AG10803 (cell line): ENCODE measurements around the gene SIRPG.

Source experiments
- DNase-seq: peaks from one replicate; pipeline ENCODE4 v3.0.0; 2010; ENCODE audit warnings: low read depth
- H3K4me3 ChIP-seq: 2 replicates; pipeline ENCODE4 v1.5.1; 2011; ENCODE audit warnings: mild to moderate bottlenecking, low read length, control low read depth
- CTCF ChIP-seq: conservative IDR thresholded peaks from 2 replicates; pipeline ENCODE4 v1.5.1; 2011; ENCODE audit warnings: mild to moderate bottlenecking, low read length, control low read depth, inconsistent platforms

Gene SIRPG

GRCh38 chr20:1671891-1672669 is 14.5 kb upstream of the SIRPG start:
- no peak for TF ChIP-seq CTCF
- DNase-seq = no peak
- H3K4me3 ChIP-seq = no peak overlapping the region

DNA sequence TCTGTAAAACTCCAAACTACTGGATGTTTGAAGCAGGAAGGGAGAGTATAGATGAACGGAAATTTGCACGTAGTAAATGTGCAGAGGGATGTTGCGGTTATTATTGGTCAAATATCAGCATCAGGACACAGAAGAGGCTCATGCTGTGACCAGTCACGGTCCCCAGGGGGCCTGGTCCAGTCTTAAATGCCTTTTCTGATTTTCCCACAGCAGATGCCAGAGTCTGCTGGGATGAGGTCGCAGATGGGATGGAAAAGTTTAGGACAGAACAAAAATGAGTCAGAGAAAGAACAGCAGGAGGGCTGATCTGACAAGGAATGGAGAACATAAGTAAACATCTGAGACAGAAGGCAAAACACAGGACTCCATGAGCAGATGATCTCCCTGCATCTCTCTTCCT is 11.7 kb upstream of the SIRPG start:
- TF ChIP-seq CTCF = no peak
- no peak overlapping the region for H3K4me3 ChIP-seq
- peak; percentile 16 for DNase-seq

DNA sequence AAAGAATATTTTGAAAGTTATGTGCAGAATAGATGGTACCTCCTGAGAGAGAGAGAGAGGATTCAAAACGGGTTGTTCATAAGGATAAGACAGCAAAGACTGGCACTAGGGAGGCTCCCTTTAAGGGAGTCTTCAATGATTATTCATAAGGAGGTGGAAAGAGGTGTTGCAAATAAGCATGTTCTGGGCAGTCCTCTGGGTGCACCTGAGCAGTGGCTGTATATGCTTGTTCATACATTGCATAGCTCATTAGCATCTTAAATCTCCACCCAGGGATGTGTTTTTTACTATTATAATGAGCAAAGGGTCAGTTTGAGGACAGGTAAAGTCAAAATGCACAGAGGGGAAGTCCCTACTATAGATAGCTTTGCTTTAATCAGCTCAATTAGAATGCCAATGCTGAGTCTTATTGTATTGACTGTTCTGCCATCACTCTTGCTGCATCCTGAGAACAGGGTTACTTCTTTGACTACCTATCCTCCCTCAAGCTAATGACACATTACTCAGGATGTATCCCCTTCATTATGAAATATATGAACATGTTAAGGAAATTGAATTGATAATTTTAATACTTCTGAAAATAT is 10.0 kb upstream of the SIRPG start:
- TF ChIP-seq CTCF = no peak
- no peak for DNase-seq
- no peak overlapping the region for H3K4me3 ChIP-seq

DNA sequence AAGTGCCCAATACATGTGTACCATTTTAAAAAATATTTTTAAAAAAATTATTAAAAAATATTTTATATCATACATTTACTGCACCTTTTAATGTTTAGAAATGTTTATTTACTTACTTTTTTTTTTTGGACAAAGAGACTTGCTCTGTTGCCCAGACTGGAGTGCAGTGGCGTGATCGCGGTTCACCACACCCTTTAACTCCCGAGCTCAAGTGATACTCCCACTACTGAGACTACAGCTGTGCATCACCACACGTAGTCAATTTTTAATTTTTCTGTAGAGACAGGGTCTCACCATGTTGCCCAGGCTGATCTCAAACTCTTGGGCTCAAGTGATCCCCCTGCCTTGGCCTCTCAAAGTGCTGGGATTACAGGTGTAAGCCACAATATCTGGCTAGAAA is 9.2 kb upstream of the SIRPG start:
- TF ChIP-seq CTCF = no peak
- no peak for DNase-seq
- no peak overlapping the region for H3K4me3 ChIP-seq

GRCh38 chr20:1665345-1665744 is 7.8 kb upstream of the SIRPG start:
- TF ChIP-seq CTCF = no peak
- no peak overlapping the region for H3K4me3 ChIP-seq
- DNase-seq = no peak

GRCh38 chr20:1664911-1665310 is 7.3 kb upstream of the SIRPG start:
- no peak for DNase-seq
- no peak overlapping the region for H3K4me3 ChIP-seq
- TF ChIP-seq CTCF = no peak

DNA sequence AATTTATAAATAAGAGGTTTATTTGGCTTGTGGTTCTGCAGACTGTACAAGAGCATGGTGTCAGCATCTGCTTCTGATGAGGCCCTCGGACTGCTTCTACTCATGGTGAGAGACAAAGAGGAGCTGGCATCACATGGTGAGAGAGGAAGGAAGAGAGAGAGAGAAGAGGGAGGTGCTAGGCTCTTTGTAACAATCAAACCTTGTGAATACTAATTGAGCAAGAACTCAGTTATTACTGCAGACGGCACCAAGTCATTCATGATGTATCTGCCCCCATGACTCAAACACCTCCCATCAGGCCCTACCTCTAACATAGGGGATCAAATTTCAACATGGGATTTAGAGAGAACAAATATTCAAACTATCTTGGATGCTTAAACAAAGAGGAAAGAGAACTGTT is 6.3 kb upstream of the SIRPG start:
- DNase-seq = peak; percentile 7
- no peak for TF ChIP-seq CTCF
- no peak overlapping the region for H3K4me3 ChIP-seq
